GM21825 (cell line): ENCODE data around the gene OR13F1.
"Not testable (repeated sequence)": the region's sequence is repeated elsewhere in the genome, so short reads cannot be mapped to it uniquely, and the experiment has no call there.

Experiments
- ATAC-seq: cut with Tn5 transposase; IDR thresholded peaks from one replicate; pipeline ENCODE4 v1.9.1; 2021; ENCODE audit warnings: mild to moderate bottlenecking, moderate library complexity; ENCODE audit not compliant: unreplicated experiment

Gene OR13F1, protein sequence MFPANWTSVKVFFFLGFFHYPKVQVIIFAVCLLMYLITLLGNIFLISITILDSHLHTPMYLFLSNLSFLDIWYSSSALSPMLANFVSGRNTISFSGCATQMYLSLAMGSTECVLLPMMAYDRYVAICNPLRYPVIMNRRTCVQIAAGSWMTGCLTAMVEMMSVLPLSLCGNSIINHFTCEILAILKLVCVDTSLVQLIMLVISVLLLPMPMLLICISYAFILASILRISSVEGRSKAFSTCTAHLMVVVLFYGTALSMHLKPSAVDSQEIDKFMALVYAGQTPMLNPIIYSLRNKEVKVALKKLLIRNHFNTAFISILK

DNA sequence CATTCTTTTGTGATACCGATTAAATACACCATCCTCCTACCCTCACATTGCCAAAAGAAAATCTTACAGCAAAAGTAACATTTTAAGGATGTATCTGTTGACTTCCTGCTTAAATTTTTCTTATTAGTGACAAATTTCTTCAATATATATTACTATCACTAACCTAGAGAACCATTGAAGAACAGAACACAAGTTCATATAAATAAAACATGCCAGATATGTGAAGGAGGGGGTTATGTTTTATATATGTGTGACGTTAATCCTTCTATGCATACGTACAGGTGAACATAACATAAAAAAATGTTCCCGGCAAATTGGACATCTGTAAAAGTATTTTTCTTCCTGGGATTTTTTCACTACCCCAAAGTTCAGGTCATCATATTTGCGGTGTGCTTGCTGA lies at the start of gene OR13F1:
Gene OR13F1, plus strand, starts transcription at position 301 of the 400 bp plus-strand sequence. Its CDS starts 0 bp downstream, at position 301.
- no peak for ATAC-seq

DNA sequence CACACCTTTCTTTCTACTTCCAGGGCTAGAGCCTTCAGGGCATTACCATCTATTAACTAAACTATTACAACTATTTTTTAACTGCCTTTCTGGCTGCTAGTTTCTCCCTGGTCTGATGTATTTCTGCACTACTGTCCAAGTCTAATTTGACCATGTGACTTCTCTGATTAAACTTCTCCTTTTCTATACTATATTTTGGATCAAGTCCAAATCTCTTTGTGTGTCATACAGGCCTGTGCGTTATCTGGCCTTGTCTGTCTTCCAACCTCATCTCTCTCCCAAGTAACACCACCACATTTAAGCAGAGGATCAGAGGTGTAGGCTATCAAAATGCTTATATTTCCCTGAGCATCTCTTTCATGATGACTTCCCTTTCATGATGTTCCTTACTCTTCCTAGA lies 47.2 kb upstream of the OR13F1 start:
- ATAC-seq: no peak

DNA sequence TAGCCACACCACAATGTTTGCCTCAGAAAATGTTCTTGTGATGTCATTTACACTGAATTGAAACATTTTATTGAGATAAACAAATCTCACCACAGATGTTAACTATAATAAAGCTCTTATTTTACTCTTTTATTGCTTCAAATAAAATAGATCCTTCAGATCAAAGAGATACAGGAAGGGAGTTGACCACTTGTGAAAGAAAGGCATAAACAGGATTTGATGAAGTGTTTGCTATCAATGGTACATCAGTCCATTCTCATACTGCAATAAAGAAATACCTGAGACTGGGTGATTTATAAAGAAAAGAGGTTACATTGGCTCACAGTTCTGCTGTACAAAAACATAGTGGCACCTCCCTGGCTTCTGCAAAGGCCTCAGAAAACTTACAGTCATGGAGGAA lies 40.2 kb upstream of the OR13F1 start:
- no peak for ATAC-seq

- no peak for ATAC-seq
These were observed 35.8 kb upstream of the OR13F1 start for GRCh38 chr9:104468261-104468660.

DNA sequence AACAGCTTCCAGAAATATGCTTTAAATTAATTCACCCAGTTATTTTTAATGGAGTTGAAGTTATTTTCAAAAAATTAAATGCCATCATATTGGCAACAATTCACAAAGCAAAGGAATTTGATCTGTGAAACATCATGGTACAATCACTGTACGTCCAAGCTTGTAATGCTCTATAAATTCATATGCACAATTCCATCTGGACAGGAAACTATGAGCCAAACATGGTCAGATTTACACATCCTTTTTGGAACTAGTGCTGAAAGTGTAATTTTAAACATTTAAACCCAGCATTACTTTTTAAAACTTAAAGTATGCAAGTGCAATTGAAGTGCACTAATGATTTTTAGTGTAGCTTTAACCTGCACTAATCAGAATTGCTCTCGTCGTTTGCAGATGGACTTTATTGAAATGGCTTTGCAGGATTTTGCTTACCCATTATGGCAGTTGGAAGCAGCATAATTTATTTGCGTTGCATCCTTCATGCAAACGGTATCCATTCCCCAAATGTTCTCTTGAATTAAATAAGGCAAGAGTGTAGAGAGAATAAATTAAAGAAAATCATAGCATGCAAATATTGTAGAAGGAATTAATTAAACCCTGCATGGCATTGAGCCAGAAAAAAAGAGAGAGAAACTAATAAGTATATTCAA lies 21.0 kb upstream of the OR13F1 start:
- no peak for ATAC-seq

GRCh38 chr9:104485014-104485413 lies 19.0 kb upstream of the OR13F1 start:
- no peak for ATAC-seq

DNA sequence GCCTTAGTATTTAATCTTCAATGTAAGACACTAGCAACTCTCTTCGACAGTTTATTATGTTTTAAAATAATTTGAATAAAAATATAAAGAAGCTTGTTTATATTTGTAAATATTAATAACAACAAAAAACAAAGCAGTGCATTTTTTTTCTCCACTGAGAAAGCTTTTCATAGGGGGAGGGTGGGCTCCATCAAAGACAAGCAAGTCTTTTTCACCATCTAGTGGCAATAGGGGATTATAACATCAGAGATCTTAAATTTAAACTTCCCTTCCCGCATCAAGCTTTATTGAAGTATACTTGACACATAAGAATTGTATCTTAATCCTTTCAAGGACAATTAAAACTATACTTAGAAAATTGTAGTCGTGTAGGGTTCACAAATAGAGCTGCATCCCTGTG lies 9.3 kb upstream of the OR13F1 start:
- ATAC-seq: no peak

- ATAC-seq: no peak
These were observed 623 bp upstream of the OR13F1 start for GRCh38 chr9:104503440-104503839.

DNA sequence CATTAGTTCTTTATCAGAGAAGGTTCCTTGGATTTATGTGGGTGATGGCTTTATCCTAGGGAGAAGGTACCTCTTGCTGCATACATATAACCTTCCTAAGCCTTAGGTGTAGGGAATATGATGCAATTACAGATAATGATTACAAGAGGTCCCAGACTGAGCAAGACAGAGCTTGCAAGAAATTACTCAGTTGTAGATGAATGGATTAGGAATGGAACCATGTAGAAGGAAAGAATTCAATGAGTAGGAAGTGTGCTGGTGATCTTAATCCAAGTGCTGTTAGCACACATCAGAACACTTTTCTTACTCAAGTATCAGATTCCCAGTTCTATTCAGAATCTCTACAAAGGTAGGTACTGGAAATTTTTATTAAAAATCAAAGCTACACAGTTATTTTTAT lies 2.5 kb downstream of the OR13F1 start:
- ATAC-seq: no peak

- no peak for ATAC-seq
These were observed 10.8 kb downstream of the OR13F1 start for GRCh38 chr9:104514901-104515300.

DNA sequence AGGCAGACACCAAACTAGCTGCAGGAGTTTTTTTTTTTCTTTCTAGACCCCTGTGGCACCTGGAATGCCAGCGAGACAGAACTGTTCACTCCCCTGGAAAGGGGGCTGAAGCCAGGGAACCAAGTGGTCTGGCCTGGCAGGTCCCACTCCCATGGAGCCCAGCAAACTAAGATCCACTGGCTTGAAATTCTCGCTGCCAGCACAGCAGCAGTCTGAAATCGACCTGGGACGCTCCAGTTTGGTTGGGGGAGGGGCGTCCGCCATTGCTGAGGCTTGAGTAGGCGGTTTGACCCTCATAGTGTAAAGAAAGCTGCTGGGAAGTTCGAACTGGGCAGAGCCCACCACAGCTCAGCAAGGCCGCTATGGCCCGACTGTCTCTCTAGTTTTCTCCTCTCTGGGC lies 16.2 kb downstream of the OR13F1 start:
- ATAC-seq: not testable (repeated sequence)

DNA sequence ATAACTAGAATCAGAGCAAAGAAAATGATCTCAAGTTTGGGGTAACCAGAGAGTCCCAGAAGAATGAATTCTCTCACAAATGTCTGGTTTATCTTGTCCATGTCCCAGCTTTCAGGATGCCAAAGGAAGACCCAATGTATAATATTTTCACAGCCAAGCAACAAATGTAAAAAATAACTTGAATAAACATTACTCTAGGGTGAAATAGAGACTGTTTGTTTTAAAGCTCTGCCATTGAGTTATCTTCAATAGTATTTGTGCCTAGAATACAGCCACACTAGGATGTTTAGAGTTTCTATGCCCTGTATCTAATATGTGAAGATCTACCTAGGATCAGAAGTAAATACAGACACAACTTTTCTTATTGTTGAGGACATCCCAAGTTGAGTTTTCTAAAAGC lies 23.0 kb downstream of the OR13F1 start, which contains the start of gene OR13C4:
Gene OR13C4, minus strand, starts transcription at position 101 of the 400 bp plus-strand sequence. Its CDS starts 0 bp downstream, at position 101.
- no peak for ATAC-seq

DNA sequence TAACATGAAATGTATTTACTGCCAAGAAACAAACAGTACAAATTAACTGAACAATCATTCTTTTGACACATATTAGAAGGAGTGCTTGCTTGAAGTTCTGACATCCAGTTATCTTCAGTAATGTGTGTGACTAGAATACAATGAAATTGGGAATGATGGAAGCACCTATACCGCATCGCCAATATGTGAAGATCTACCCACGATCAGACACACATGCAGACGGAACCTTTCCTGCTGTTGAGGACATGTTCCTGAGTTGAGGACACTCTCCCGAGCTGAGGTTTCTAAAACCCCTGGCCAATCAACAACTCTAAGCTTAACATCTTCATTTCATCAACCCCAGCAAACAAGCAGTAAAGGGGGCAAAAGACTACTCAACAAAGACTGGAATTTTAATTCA lies 32.7 kb downstream of the OR13F1 start, which contains the start of gene OR13C3:
Gene OR13C3, minus strand, starts transcription at position 101 of the 400 bp plus-strand sequence. CDS start 133 bp downstream, outside the sequence.
- no peak for ATAC-seq

DNA sequence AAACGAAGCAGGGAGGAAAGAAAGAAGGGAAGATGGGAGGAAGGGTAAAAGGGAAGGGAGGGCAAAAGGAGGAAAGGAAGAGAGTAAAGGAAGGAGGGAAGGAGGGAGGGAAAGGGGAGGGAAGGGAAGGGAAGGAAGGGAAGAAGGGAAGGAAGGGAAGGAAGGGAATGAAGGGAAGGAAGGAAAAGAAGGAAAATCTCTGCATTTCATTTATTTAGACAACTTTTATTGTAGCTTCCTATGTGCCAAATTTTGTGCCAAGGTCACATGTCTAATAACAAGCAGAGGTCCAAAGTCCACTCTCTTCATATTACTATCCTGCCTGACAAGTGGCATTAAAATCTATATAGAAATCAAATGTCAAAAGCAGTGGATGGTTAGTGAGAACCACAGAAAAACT lies 35.2 kb downstream of the OR13F1 start:
- ATAC-seq: no peak

- ATAC-seq: no peak
These were observed 40.6 kb downstream of the OR13F1 start for GRCh38 chr9:104544644-104545043.

DNA sequence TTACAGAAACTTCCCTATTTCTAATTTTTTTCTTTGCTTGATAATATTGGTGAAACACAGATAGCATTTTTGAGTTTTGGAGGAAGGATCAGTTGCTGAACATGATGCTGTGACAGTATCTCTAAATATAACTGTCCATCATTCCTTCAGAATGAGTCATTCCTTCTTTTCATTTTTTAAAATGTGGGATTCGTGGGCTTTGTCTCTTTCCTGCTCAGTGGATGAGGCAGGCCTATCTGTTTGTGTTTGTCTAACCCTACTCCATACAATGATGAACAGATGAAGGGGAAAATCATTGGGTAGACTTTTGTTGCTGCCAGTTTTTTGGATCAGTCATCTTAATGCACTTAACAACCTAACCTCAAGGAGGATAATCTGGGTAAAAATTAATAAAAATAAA lies 49.2 kb downstream of the OR13F1 start:
- no peak for ATAC-seq
